ENCODE results near the gene ZNF771.

The ZNF771 gene

DNA sequence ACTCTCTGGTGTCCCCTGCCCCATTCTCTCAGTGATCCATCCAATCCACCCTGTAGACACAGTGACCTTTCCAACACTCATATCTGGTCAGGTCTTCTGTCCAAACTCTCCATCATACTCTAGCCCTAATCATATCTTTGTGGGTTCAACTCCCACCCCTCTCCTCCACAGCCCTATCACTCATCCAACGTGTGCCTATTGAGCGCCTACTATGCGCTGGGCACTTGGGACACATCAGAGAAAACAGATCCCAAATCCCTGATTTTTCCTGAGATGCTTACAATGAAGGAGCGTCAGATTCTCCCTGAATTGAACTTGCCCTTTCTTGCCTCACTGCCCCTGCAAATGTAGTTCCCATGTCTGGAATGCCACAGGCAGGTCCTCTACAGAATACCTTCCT lies 20.6 kb downstream of the ZNF771 start:
- no peak for DNase-seq (ENCODE audit: low read depth)
- H3K4me3 ChIP-seq (ENCODE audit: low read length) = no peak overlapping the region
- TF ChIP-seq, protein P1, sequence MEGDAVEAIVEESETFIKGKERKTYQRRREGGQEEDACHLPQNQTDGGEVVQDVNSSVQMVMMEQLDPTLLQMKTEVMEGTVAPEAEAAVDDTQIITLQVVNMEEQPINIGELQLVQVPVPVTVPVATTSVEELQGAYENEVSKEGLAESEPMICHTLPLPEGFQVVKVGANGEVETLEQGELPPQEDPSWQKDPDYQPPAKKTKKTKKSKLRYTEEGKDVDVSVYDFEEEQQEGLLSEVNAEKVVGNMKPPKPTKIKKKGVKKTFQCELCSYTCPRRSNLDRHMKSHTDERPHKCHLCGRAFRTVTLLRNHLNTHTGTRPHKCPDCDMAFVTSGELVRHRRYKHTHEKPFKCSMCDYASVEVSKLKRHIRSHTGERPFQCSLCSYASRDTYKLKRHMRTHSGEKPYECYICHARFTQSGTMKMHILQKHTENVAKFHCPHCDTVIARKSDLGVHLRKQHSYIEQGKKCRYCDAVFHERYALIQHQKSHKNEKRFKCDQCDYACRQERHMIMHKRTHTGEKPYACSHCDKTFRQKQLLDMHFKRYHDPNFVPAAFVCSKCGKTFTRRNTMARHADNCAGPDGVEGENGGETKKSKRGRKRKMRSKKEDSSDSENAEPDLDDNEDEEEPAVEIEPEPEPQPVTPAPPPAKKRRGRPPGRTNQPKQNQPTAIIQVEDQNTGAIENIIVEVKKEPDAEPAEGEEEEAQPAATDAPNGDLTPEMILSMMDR (conservative IDR thresholded peaks at IDR 0.05; ENCODE audit: low read depth, low read length) = no peak

DNA sequence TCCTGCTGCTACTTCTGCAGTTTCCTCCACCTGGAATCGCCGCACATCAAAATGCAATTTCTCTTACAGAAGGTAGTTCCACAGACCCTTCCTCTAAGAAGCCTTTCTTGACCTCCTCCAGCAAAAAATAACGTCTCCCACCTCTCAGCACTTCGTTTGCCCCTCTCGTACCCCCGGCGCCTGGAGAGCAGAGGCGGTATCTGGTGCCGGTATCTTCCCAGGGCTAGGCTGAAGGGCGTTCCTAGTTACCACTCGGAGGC lies 21.9 kb downstream of the ZNF771 start:
- TF ChIP-seq, protein P1 (conservative IDR thresholded peaks at IDR 0.05; ENCODE audit: low read depth, low read length) = no peak
- peak overlapping the region; percentile 68 for H3K4me3 ChIP-seq (ENCODE audit: low read length)
- no peak for DNase-seq (ENCODE audit: low read depth)

DNA sequence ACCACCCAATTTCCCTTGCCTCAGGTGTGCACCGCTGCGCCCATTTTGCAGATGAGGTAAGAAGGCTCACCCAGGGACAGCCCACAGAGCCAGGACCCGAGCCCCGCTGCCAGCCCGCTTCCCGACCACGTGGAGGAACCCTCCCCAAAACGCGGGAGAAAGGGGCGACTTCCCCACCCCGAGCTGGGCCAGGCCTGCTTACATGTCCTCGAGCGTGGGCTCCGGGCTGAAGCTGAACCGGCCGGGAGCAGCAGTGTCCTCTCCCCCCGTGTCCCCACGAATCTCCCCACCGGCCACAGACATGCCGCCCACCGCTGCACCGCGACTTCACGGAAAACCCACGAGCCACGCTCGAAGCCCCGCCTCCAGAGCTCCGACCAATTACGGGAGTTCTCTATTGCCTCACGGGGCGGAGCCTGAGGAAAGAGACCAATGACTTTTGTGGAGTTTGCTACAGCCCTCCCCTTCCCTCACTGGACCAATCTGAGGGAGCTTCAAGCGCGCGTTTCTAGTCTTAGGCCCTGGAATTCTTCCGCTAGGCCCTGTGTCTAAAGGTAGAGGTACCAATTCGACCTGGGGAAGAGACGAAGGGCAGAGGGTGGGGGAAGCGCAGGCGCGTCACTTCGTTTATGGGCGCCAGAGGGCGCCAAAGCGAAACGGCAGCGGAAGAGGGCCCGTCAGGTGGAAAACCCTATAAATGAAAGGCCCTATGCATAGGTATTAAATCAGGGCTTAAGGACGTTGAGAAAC lies 22.4 kb downstream of the ZNF771 start, which contains the start of gene DCTPP1:
Gene DCTPP1 (minus strand): TSS at position 353 of the 750 bp plus-strand sequence. CDS start 50 bp downstream, at position 303.
- DNase-seq (ENCODE audit: low read depth) = peak; percentile 98
- peak within 1 kb of the TSS; percentile 68 for H3K4me3 ChIP-seq (ENCODE audit: low read length)
- TF ChIP-seq, protein P1 (conservative IDR thresholded peaks at IDR 0.05; ENCODE audit: low read depth, low read length) = peak; percentile 91

DNA sequence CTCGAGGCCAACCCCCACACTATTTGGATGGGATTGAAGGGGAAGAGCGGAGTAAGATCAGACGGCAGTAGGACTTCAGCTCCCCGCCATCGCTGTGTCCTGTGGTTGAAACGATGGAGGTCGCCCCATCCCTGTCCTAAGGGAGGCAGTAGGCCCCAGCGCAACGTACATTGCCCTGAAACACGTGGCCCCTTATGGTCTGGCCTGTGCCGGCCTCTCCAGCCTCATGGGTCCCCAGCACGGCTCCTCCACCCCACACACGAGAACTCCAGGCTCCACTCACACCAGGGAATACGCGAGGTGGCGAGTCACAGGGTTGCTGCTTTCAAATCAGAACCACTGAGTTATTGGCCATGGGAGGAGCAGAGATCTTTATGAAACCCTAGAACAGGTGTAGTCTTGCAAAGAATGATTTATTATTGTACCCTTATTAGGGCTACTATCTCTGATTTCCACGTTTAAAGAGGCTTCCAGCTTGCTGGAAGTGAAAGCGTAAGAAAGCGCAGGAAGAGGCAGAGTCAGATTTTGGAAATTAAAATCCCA lies 23.1 kb downstream of the ZNF771 start:
- DNase-seq (ENCODE audit: low read depth) = no peak
- TF ChIP-seq, protein P1 (conservative IDR thresholded peaks at IDR 0.05; ENCODE audit: low read depth, low read length) = no peak
- H3K4me3 ChIP-seq (ENCODE audit: low read length) = no peak overlapping the region

DNA sequence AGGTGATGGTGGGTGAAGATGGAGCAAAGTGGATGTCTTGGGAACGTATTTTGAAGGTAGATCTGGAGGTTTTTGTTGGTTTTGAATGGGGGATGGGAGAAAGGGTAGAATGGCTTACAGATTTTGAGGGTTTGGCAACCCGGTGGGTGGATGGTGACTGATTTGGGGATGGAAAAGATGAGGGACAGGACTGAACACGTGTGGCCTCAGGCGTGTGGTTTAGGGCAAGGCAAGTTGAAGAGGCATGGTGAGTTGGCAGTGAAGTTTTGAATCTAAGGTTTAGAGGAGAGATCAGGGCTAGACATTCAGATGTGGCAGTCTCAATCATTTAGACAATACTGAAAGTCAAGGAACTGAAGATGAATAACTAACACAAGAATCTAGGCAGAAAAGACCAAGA lies 27.4 kb downstream of the ZNF771 start:
- no peak for DNase-seq (ENCODE audit: low read depth)
- TF ChIP-seq, protein P1 (conservative IDR thresholded peaks at IDR 0.05; ENCODE audit: low read depth, low read length) = no peak
- H3K4me3 ChIP-seq (ENCODE audit: low read length) = no peak overlapping the region

DNA sequence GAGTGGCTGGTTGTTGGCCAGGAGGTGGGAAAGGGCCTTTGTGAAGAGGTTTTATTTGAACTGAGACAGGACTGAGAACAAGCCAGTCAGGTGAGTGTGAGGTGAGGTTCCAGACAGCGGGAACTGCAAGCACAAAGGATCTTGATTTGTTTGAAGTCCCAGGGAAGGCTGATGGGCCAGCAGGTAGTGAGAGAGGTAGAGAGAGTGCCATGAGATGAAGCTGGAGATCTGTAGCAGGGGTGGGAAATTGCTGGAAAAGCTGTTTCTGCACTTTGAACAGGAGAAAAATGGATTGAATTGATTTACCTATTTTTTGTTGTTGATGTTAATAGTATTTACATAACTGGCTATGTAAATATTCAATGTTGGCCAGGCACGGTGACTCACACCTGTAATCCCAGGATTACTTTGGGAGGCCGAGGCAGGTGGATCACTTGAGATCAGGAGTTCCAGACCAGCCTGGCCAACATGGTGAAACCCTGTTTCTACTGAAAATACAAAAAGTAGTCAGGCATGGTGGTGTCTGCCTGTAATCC lies 30.2 kb downstream of the ZNF771 start:
- no peak for DNase-seq (ENCODE audit: low read depth)
- no peak overlapping the region for H3K4me3 ChIP-seq (ENCODE audit: low read length)
- TF ChIP-seq, protein P1 (conservative IDR thresholded peaks at IDR 0.05; ENCODE audit: low read depth, low read length) = no peak

DNA sequence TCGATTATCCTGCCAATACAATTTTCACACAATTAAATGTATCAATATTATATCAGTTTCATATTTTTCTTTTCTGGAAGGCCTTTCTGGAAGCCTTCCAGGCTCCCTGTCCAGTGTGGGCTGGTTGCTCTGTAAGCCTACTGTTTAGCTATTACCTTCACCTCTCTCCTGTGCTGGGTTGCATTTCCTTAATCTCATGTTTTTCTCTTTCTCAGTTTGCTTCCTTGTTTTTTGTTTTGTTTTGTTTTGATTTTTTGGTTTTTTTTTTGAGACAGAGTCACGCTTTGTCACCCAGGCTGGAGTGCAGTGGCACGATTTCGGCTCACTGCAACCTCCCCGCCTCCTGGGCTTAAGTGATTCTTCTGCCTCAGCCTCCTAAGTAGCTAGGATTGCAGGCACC lies 31.4 kb downstream of the ZNF771 start:
- DNase-seq (ENCODE audit: low read depth) = no peak
- H3K4me3 ChIP-seq (ENCODE audit: low read length) = no peak overlapping the region
- TF ChIP-seq, protein P1 (conservative IDR thresholded peaks at IDR 0.05; ENCODE audit: low read depth, low read length) = no peak

Measured in retinal pigment epithelial cell (primary cell).